Hematopoietic multipotent progenitor cell treated with erythropoietin and hydrocortisone succinate and interleukin-3 and kit ligand, for 4 days (in vitro differentiated cells): Measurements from ENCODE around the gene GALNT13.

Experiments used
- DNase-seq: peaks from one replicate; pipeline ENCODE4 v3.0.0-alpha.2; 2015

The GALNT13 gene

DNA sequence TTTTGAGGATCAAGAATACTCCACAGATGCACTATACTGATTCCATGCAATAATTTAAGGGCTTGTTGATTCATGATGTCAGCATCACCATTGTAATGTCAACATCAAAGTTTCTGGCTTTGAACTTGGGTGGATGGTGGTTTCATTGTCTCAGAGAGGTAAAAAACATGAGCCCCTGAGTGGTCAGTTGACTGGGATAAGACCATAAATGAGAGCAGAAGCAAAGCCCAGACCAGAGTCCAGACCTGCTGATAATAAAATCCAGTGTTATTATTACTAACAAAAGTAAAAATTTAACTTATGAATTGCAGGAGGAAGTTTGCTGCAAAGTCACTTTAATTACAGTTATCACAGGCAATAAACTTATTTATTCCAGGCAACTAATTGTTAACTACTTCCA, 358.2 kb downstream of the GALNT13 start:
- no peak for DNase-seq

DNA sequence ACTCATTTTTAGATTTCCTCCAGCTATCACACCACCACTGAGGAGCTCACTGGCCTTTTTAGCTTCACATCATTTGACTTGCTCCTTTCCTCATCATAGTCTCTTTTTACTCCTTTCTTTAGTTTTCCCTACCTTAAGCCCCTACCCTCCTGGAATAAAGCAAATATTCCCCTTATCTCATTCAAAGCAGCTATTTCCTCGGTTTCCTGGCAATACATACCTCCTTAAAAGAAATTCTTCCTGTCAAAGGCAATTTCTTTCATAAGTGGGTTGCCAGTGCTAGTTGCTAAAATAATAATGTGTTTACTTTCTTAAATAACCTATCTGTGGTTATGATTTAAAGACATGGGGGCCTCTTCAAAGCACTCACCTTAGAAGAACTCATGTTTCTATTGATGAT, 359.3 kb downstream of the GALNT13 start:
- DNase-seq = peak; percentile 14

DNA sequence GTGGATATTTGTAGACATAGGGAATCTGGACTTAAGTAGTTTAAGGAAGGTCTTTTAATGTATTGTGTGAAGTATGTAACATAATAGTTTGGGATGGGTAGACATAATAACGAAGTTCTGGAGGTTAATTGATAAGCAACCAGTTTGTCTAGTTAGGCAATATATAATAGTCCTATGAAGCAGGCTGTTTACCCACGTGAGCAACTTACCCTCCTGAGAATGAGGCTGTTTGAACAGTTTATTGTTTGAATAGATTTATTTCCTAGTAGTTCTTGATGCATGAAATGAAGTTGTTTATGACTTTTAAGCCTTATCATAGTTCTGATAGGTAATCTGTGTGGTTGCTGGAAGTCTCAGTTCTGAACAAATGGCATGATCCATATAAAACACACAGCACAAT, 361.5 kb downstream of the GALNT13 start:
- no peak for DNase-seq

DNA sequence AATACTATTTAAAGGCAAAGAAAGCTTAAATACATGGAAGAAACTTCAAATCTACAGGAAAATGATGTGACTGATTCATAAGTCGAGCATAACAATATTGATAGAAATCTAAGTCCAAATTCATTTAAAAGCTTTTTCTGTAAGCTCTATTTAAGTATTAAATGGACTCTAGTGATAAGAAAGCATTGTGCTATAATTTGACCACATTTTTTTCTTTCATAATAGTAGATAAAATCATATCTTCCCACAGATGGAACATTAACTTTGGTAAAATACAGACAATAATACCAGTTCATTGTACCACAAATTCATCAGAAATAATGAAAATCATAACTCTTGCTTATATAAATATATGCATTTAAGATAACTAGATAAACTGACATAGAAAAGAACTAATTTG, 366.5 kb downstream of the GALNT13 start:
- no peak for DNase-seq

DNA sequence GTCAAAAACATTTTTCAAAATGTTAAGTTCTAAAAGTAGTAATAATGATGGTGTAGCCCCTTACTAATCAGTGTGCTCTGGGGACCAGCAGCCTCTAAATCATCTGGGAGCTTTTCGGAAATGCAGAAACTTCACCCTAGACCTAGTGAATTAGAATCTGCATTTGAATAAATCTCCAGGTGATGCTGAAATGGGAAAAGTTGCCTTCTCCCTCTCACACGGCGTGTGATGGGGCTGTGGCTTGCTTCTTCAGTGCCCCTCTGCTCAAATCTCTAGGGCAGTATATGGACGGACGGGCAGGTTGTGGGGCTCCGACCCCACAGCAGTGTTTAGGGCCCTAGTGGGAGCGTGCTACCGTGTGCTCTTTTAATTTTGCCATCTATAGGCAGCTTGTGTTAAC, 368.6 kb downstream of the GALNT13 start:
- DNase-seq = no peak

DNA sequence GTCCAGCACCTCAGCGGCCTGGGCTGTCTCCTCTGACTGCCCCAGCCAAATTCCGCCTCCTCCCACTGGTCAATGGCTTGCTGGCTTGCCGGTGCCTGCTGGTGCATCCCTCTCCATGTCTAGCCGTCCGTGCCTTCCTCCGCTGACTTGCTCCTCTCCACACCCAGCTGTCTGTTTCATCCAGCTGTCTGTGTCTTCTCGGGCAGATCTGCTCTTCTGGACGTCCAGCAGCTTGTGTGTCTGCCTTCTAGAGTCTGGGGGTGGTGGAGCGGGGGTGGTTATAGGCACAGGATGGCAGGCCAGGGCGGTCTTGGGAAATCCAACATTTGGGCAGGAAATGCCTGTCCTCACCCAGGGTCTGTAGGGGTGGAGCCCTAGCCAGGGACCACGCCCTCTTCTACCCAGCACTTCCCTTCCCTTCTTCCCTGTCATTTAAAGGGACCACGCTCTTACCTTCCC, 369.2 kb downstream of the GALNT13 start:
- DNase-seq = no peak

DNA sequence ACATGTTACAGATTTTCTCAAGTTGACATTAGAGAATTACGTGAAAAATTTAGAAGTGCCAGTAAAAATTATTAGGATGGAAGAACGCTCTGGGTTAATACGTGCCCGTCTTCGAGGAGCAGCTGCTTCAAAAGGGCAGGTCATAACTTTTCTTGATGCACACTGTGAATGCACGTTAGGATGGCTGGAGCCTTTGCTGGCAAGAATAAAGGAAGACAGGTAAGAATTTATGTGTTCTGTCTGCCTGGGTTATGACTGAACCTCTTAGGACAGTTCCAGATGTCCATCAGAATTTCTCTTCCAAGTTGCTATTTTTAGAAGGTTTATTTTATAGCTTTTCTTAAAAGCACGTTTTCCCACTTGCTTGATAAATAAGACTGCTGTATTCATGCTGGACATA, 371.0 kb downstream of the GALNT13 start:
- DNase-seq = no peak

DNA sequence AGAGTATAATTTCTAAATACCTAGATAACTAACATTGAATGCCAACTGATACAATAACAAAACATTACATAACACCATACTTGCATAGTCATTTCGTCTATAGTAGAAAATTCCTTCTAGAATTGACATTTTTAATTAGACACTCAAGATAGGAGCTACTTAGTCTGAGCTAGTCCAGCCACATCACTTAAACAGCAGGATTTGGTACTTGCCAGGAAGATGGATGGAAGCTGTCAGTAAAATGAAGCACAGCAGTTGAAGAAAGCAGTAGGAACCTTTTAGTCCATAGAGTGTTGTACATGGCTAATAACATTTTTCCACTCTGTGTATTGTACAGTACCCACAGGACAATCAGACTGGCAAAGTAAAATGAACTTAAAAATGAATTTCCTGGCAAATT, 372.0 kb downstream of the GALNT13 start:
- DNase-seq = no peak

DNA sequence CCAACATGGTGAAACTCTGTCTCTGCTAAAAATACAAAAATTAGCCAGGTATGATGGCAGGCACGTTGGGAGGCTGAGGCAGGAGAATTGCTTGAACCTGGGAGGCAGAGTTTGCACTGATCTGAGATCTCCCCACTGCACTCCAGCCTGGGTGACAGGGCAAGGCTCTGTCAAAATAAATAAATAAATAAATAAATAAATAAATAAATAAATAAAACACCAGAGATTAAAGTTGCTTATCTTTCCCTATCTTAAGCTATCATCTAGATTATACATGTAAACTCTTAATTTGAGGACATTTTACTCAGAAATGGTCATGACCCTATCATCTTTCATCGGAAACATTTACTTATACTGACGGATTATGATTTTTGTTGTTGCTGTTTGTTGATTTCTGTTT, 373.2 kb downstream of the GALNT13 start:
- no peak for DNase-seq

DNA sequence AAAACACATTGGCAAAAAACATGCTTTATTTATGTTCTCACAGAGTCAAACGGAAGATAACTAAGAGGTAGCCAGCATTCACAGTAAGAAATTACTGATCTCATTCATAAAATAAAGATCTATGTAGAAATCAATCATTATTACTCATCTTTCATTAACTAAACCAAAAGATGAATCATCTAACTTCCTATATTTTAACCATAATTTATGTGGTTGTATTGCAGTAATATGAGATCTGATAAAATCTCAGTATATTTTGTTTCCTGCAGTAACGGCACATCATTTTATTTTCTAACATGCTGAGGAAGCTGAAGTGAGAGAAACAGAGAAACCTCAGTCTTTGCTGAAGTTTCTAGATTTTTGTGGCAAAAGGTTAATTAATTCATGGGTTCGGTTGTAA, 375.8 kb downstream of the GALNT13 start:
- DNase-seq = peak; percentile 34

DNA sequence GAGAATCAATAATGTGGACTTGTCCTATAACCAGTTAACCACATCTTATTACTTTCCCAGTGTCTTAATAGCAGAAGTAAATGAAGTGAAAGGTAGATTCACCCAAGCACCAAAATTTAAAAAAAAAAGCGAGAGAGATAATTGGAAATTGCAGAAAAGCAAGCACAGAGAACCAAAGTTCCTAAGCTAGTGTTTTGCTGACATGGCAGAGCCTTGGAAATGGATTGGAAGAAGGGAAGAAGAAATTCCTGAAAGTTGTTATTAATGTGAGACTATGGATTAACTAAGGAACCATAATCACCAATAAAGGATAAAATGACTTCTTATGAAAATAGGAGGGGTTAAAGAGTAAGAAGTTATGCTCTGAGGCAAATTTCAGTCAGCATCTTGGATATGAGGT, 384.4 kb downstream of the GALNT13 start:
- no peak for DNase-seq

DNA sequence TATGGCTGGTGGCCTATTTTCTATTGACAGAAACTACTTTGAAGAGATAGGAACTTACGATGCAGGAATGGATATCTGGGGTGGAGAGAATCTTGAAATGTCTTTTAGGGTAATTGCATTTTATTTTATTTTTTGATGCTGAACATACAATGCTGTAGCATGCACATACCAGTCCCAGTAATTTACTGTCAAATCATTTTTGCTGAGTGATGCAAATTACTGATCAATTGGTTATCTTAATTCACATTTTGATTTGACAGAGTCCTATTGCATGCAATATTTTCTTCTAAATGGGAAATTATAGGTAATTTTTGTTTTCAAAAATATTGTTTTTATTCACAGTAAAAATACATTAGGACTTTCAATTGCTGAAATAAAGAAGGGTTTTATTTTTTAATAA, 387.3 kb downstream of the GALNT13 start:
- no peak for DNase-seq

DNA sequence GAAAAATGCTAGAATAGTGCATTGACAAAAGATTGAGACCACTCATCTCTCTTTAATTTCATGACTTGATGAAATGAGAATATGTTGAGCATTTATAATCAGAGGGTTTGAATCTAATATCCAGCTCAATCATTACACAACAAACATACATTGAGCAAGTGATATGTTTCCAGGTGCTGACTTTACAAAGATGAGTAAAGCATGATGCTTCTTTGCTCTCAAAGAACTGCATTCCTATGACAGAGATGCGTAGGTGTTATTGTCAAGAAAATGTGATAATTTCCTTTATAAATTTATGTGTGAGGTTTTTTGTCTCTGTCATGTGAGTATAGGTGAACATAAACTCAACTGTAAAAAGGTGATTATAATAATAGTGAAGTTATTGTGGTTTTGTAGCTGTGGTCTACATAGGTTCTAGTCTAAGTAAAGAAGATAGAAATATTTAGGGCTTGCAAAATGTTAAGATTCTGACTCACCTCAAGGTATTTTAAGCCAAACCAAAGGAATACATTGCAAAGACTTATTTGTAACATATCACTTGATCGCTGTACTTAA, 389.8 kb downstream of the GALNT13 start:
- no peak for DNase-seq

DNA sequence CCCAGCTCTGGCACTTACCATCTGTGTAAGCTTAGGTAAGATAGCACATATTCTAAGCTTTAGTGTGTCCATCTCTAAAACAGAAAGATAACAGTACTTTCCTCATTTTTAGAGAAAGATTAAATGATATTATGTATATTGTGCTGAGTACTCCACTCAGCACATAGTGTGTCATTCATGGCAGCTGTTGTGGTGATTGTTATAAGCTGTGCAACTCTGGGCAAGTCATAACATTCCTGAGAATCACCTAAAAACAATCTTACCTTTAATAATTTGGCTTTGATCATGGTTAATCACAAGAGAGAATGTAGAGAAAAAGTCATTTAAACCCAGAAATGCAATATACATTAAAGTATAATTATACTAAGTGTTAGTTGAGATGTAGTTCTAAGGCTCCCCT, 391.5 kb downstream of the GALNT13 start:
- DNase-seq = no peak

DNA sequence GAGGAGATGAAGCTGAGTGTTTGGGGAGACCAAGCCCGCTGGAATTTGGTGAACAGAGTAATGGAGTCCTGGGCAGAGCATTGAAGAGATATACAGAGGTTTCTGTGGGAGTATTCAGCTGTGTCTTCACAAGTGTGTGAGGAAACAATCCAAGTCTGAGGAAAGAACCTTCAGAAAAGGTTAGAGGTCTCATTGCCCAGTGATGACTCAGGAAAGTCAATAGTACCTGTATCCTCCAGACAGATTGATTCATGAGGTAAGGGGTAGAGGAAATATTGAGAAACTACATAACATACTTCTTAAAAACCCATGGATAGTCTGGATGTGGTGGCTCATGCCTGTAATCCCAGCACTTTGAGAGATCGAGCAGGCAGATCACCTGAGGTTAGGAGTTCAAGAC, 392.3 kb downstream of the GALNT13 start:
- DNase-seq = no peak

DNA sequence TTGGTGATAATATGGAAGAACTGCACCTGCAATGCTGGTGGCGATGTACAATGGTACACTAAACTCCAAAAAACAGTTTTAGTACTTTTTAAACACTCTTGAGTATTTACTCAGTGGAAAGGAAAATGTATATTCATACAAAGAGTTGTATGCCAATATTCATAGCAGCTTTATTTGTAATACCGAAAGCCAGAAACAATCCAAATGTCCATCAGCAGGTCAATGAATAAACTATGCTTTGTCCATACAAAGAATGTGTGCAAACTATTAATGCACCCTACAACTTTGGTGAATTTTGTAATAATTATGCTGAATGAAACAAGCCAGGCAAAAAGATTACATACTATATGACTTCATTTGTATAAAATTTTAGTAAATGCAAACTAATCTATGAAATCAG, 396.3 kb downstream of the GALNT13 start:
- DNase-seq = no peak

DNA sequence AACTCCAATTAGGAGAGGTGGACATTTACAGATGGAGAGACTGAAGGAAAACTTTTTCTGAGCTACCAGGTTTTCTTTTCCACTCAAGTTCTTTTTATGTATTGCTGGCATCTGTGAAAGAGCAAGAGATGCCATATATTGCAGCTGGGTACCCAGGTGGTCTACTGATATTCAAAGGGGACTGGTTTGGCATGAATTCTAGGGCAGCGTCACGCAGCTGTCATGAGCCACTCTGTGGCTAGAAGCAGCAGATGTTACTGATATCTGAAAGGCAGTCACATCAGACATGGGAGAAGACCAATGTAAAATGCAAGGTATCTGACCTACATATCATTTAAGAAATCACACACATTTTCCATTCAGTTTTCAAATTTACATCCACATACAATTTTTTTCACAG, 408.8 kb downstream of the GALNT13 start:
- peak; percentile 2 for DNase-seq

DNA sequence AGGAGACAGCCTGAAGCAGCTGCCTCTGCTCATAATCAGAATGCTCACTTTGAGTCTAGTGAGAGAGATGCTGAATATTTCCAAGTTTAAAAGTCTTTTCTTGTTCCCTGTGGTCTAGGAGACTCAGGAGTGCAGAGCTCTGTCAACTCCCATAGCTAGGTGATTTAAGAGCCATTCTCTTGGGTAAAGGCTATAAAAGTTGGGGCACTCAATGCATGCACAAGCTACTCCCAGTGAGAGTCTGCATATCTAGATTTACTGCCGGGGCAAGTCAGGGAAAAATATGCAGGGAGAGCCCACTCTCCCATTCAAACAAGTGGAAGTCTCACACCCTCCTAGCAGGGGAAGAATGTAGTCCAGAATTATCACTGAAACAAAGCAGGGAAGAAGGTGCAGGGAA, 418.1 kb downstream of the GALNT13 start:
- DNase-seq = no peak

DNA sequence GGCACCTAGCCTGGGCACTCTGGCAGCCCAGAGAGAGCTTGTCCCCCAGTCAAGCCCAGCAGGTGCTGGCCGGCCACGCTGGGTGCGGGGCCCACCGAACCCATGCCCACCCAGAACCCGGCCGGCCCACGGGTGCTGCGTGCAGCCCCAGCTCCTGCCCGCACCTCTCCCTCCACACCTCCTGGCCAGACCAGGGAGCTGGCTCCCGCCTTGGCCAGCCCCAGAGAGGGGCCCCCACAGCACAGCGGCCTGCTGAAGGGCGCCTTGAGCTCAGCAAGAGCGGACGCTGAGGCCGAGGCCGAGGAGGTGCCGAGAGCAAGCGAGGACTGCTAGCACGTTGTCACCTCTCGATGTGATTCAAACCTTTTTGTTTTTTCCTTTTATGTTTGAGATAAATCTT, 419.8 kb downstream of the GALNT13 start:
- DNase-seq = no peak

DNA sequence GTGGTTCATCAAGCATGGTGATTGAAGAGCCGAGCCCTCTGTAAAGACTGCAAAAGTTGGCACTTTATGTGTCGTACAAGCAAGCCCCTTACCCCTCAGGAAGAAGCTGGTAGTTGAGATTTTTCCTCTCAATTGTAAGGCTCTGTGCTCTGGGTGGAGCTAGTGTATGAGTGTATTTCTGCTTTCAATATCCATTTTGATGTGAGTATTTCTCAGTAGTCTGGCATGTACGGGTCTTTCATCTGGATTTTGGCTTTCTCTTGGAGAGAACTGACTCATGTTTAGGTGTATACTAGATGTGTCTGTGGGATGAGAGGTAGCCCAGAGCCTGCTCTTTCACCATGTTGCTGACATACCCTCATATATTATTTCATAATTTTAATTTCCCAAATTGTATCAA, 420.2 kb downstream of the GALNT13 start:
- DNase-seq = no peak

DNA sequence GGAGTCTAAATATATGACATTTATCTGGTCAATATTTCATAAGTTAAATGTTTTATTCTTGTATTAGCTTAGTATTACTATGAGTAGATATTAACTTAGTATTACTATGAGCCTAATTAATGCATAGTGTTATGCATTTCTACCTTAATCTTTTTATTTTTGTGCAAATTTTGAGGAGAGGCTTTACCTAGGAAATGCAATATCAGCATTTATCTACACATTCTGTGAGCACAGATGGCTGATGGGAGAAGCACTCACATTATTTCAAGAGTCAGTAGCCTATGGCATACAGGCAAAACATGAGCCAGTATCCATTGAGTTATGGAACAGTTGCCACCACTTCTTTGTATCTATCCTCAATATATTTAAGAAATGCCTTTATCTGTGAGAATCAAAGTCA, 422.1 kb downstream of the GALNT13 start:
- no peak for DNase-seq

DNA sequence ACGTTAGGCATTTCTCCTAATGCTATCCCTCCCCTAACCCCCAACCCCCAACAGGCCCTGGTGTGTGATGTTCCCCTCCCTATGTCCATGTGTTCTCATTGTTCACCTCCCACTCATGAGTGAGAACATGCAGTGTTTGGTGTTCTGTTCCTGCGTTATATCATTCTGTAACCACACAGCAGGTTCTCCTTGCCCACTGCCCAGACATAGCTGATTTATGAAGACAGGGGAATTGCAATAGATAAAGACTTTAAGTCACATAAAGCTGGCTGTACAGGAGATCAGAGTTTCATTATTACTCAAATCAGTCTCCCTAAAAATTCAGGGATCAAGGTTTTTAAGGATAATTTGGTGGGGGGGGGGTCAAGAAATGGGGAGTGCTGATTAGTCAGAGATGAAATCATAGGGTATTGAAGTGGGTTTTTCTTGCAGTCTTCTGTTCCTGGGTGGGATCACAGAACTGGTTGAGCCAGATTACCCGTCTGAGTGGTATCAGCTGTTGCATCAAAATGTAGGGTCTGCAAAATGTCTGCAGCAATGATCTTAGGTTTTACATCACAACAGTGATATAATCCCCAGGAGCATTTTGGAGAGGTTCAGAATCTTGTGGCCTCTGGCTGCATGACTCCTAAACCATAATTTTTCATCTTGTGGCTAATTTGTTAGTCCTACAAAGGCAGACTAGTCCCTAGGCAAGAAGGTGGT, 434.7 kb downstream of the GALNT13 start:
- DNase-seq = no peak

DNA sequence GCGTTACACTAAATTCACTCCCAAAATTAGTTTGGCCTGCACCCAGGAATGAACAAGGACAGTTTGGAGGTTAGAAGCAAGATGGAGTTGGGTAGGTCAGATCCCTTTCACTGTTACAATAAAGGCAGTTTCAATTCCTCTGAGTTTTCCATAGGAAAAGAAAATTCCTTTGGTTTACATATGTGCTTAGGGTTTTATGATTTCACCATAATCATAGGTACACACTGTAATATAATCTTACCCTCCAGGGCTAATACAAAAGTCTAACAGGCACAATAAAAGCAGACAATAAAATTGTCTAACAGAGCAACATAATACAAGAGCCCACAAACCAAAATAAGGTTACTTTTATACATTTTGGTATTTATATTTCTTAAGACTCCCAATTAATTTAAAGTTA, 435.3 kb downstream of the GALNT13 start:
- DNase-seq = no peak

DNA sequence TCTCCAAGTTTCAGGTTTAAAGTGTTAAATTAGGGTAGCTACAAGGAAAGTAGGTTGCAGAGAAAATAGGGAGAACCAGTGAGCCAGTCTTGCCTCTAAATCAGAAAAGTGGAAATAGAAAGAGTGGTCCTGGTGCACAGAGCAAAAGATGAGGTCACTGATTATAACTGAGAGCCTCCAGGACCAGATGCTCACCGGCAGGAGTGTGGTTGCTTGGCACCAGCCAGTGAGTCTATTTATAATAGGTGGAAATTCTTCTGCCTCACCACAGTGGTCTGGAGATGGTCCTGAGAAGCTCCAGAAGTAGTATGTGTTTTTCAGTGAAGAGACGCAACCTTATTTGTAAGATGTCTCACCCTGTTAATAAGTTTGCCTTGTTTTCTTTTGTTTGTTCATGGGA, 452.9 kb downstream of the GALNT13 start:
- DNase-seq = no peak

DNA sequence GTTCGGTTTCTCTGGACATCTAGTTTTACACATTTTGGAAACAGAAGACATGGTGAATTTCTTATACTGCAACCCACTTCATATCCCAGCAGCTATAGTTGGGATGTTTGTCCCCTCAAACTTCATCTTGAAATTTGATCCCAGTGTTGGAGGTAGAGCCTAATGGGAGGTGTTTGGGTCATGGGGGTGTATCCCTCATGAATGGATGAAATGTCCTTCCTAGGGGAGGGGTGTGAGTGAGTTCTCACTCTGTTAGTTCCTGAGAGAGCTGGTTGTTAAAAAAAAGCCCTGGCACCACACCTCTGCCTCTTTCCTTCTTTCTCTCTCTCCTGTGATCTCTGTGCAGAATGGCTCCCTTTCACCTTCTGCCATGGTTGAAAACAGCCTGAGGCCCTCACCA, 457.8 kb downstream of the GALNT13 start:
- DNase-seq = no peak
